ENCODE data around the gene CUEDC1.
"Not testable (repeated sequence)": the region's sequence is repeated elsewhere in the genome, so short reads cannot be mapped to it uniquely, and the experiment has no call there.

DNA sequence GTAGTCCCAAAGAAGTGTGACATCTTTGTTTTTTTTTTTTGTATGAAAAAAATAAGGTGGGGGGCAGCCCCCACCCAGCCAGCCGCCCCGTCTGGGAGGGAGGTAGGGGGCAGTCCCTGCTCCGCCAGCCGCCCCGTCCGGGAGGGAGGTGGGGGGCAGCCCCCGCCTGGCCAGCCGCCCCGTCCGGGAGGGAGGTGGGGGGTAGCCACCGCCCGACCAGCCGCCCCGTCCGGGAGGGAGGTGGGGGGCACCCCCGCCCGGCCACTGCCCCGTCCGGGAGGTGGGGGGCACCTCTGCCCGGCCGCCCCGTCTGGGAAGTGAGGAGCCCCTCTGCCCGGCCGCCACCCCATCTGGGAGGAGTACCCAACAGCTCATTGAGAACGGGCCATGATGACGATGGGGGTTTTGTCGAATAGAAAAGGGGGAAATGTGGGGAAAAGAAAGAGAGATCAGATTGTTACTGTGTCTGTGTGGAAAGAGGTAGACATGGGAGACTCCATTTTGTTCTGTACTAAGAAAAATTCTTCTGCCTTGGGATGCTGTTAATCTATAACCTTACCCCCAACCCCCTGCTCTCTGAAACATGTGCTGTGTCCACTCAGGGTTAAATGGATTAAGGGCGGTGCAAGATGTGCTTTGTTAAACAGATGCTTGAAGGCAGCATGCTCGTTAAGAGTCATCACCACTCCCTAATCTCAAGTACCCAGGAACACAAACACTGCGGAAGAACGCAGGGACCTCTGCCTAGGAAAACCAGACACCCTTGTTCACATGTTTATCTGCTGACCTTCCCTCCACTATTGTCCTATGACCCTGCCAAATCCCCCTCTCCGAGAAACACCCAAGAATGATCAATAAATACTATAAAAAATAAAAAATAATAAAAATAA lies 108.9 kb downstream of the CUEDC1 start:
- TF ChIP-seq, protein P1, sequence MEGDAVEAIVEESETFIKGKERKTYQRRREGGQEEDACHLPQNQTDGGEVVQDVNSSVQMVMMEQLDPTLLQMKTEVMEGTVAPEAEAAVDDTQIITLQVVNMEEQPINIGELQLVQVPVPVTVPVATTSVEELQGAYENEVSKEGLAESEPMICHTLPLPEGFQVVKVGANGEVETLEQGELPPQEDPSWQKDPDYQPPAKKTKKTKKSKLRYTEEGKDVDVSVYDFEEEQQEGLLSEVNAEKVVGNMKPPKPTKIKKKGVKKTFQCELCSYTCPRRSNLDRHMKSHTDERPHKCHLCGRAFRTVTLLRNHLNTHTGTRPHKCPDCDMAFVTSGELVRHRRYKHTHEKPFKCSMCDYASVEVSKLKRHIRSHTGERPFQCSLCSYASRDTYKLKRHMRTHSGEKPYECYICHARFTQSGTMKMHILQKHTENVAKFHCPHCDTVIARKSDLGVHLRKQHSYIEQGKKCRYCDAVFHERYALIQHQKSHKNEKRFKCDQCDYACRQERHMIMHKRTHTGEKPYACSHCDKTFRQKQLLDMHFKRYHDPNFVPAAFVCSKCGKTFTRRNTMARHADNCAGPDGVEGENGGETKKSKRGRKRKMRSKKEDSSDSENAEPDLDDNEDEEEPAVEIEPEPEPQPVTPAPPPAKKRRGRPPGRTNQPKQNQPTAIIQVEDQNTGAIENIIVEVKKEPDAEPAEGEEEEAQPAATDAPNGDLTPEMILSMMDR (IDR thresholded peaks at IDR 0.05), result not testable (repeated sequence)
- TF ChIP-seq POLR2A (IDR thresholded peaks at IDR 0.05), result not testable (repeated sequence)
